CD14-positive monocyte (primary cell): ENCODE data around the gene AHCYL1. TPM values are rescaled to one million over a fixed set of nuclear protein-coding genes. Genes with fewer than 3 reads are reported as not detected.

Experiments used
- DNase-seq, 3 donors: peaks; one replicate each; pipeline ENCODE4 v3.0.0-alpha.2; 2011 to 2022
- H2AFZ ChIP-seq: 2 replicates; pipeline ENCODE4 v1.6.0; 2012; ENCODE audit warnings: mild to moderate bottlenecking, low read depth, low read length, inconsistent platforms; ENCODE audit not compliant: insufficient read depth, poor library complexity, severe bottlenecking
- H3K27ac ChIP-seq, 2 donors: 1 replicate in 1 of 2; 2 replicates in 1 of 2; pipeline ENCODE4 v1.5.1; 2012 to 2013; ENCODE audit warnings: low read length in 2 of 2, control low read depth in 1 of 2, inconsistent platforms in 1 of 2, low read depth in 1 of 2, mild to moderate bottlenecking in 1 of 2
- H3K27me3 ChIP-seq, 2 donors: one replicate each; pipeline versions ENCODE4 v1.6.0 to v1.6.1; 2011 to 2013; ENCODE audit warnings: low read length in 2 of 2; ENCODE audit not compliant: control insufficient read depth in 2 of 2, insufficient read depth in 2 of 2
- H3K36me3 ChIP-seq, 2 donors: replicated peaks in 1 of 2; 1 replicate in 1 of 2; 2 replicates in 1 of 2; pipeline versions ENCODE4 v1.5.1 to v1.6.1; 2012 to 2013; ENCODE audit warnings: low read length in 2 of 2, control low read depth in 1 of 2, inconsistent platforms in 1 of 2, mild to moderate bottlenecking in 1 of 2; ENCODE audit not compliant: insufficient read depth in 2 of 2, control insufficient read depth in 1 of 2
- H3K4me1 ChIP-seq, 2 donors: 1 replicate in 1 of 2; 2 replicates in 1 of 2; pipeline versions ENCODE4 v1.5.1 to v1.6.1; 2012 to 2013; ENCODE audit warnings: low read length in 2 of 2, control low read depth in 1 of 2, inconsistent platforms in 1 of 2, mild to moderate bottlenecking in 1 of 2, moderate library complexity in 1 of 2; ENCODE audit not compliant: insufficient read depth in 2 of 2, control insufficient read depth in 1 of 2
- H3K4me2 ChIP-seq: replicated peaks from 2 replicates; pipeline ENCODE3; 2012; ENCODE audit warnings: low read length, moderate library complexity, mild to moderate bottlenecking; ENCODE audit not compliant: poor library complexity, severe bottlenecking; ENCODE audit errors: extremely low read depth
- H3K4me3 ChIP-seq, 3 experiments: fragments of 200-600 bp in 1 of 3; sonication (generic) in 1 of 3; replicated peaks in 1 of 3; 1 replicate in 2 of 3; 2 replicates in 1 of 3; pipeline ENCODE4 v1.5.1; 2011 to 2013; ENCODE audit warnings: low read length in 3 of 3, mild to moderate bottlenecking in 3 of 3, control low read depth in 2 of 3, low read depth in 2 of 3, inconsistent platforms in 1 of 3, moderate library complexity in 1 of 3
- H3K79me2 ChIP-seq: 2 replicates; pipeline ENCODE4 v1.6.0; 2012; ENCODE audit warnings: mild to moderate bottlenecking, control low read depth, inconsistent platforms, low read length, moderate library complexity; ENCODE audit not compliant: insufficient read depth
- H3K9ac ChIP-seq: 2 replicates; pipeline ENCODE4 v1.6.0; 2017; ENCODE audit warnings: low read length, mild to moderate bottlenecking; ENCODE audit not compliant: insufficient read depth, poor library complexity, severe bottlenecking
- H3K9me3 ChIP-seq, 2 donors: replicated peaks in 1 of 2; 1 replicate in 1 of 2; 2 replicates in 1 of 2; pipeline versions ENCODE4 v1.5.1 to v1.6.1; 2012 to 2013; ENCODE audit warnings: low read length in 2 of 2, control low read depth in 1 of 2; ENCODE audit not compliant: control insufficient read depth in 1 of 2, insufficient read depth in 1 of 2
- H4K20me1 ChIP-seq: 2 replicates; pipeline ENCODE4 v1.6.0; 2012; ENCODE audit warnings: mild to moderate bottlenecking, low read length, control low read depth, moderate library complexity; ENCODE audit not compliant: insufficient read depth
- H3K27ac Mint-ChIP-seq, 7 donors: one replicate each; pipeline ENCODE4 v1.8.0; 2020; ENCODE audit warnings: mild to moderate bottlenecking in 7 of 7, mixed read lengths in 7 of 7, moderate library complexity in 6 of 7, inconsistent platforms in 2 of 7
- H3K27me3 Mint-ChIP-seq, 3 donors: one replicate each; pipeline ENCODE4 v1.8.0; 2021 to 2022; ENCODE audit warnings: low read depth in 3 of 3, mild to moderate bottlenecking in 3 of 3, mixed read lengths in 3 of 3, moderate library complexity in 3 of 3, inconsistent platforms in 1 of 3
- H3K36me3 Mint-ChIP-seq, 2 donors: one replicate each; pipeline ENCODE4 v1.8.0; 2020; ENCODE audit warnings: mixed read lengths in 2 of 2, inconsistent platforms in 1 of 2, mild to moderate bottlenecking in 1 of 2
- H3K4me1 Mint-ChIP-seq: one replicate; pipeline ENCODE4 v1.8.0; 2020; ENCODE audit warnings: mild to moderate bottlenecking, mixed read lengths
- H3K4me3 Mint-ChIP-seq, 2 donors: one replicate each; pipeline ENCODE4 v1.8.0; 2020; ENCODE audit warnings: mild to moderate bottlenecking in 2 of 2, mixed read lengths in 2 of 2, moderate library complexity in 1 of 2
- H3K9me3 Mint-ChIP-seq, 7 donors: one replicate each; pipeline ENCODE4 v1.8.0; 2020 to 2022; ENCODE audit warnings: mixed read lengths in 7 of 7, mild to moderate bottlenecking in 6 of 7, moderate library complexity in 6 of 7, inconsistent platforms in 2 of 7
- WGBS: methylation state at CpG from one replicate; pipeline ENCODE4 v1.1.5; 2013; ENCODE audit warnings: missing lambda C conversion rate; ENCODE audit not compliant: insufficient coverage; 5-methylcytosine and 5-hydroxymethylcytosine counted together
- intact Hi-C, 2 donors: fragments of 100-400 bp; cut with micrococcal nuclease; formaldehyde crosslinking; loops; one replicate each; pipeline versions ENCODE4 v1.15.0 to v1.15.1; 2023
- polyA plus RNA-seq, 3 donors: library from polyadenylated mRNA; depleted of rRNA in 1 of 3; unstranded in 2 of 3; stranded (reverse) in 1 of 3; fragments of 300-500 nt in 2 of 3; fragments of >200 nt in 1 of 3; fragmentation: Illumina TruSeq in 2 of 3; gene quantifications; 1 replicate in 2 of 3; 2 replicates in 1 of 3; pipeline ENCODE4 v1.2.3, GENCODE V29; 2012 to 2021
- TF ChIP-seq, protein P1 (sequence below): fragments of 200-600 bp; IDR thresholded peaks from one replicate; pipeline ENCODE4 v1.8.0; 2022; ENCODE audit warnings: antibody characterized with exemption, mild to moderate bottlenecking

AHCYL1 gene
- polyA plus RNA-seq, 3 donors: 39.1 to 63.9 (median 48.8) TPM

DNA sequence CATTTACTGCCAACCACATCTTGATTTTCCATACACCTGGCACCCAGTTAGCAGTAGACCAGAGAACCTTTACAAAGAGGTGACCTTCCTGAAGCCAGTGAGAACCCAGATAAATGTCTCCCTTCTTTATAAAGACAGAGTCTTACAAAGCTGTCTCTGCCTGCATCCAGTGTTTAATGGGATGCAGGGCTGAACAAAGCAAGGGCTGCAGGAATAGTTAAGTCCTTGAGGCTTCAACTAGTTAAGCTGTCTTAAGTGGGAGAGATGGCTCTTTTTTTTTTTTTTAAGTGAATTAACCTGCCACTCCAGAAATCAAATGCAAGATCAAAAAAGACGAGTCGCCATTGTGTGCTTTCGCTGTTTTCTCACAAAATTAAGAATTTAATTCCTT, 1.5 kb downstream of the AHCYL1 start:
- Mint-ChIP-seq H3K9me3 (no peaks in the 10 kb centered on the region), H3K4me3 (peak overlapping the region; percentile 92 to 94), H3K36me3 (peaks cover 7 to 14% of the 10 kb centered on the region in 2 donors), H3K4me1 (peaks cover 60% of the 10 kb centered on the region), H3K27me3 (peaks cover 0 to 1% (median 0%) of the 10 kb centered on the region in 3 donors), H3K27ac (peak overlapping the region in 5 of 7 donors; percentile 97 to 99 (median 99))
- no CpG with 5 or more reads among the region's 3 CpGs for whole genome bisulfite sequencing
- DNase-seq: no peak
- H2AFZ ChIP-seq: no peak overlapping the region
- H3K4me2 ChIP-seq: peak overlapping the region; percentile 92
- peaks cover 0 to 5% of the 10 kb centered on the region in 2 donors for H3K36me3 ChIP-seq
- no peaks in the 10 kb centered on the region for H3K27me3 ChIP-seq
- intact Hi-C loops: loop anchor here in 1 of 2 donors (10.0 kb wide), 3 partner anchors 71 to 441 kb away; partner anchors contain the start of genes CSF1 and GNAI3
- peaks cover 56% of the 10 kb centered on the region for H3K79me2 ChIP-seq
- H3K9ac ChIP-seq: no peak overlapping the region
- no peaks in the 10 kb centered on the region for H3K9me3 ChIP-seq
- TF ChIP-seq, protein P1, sequence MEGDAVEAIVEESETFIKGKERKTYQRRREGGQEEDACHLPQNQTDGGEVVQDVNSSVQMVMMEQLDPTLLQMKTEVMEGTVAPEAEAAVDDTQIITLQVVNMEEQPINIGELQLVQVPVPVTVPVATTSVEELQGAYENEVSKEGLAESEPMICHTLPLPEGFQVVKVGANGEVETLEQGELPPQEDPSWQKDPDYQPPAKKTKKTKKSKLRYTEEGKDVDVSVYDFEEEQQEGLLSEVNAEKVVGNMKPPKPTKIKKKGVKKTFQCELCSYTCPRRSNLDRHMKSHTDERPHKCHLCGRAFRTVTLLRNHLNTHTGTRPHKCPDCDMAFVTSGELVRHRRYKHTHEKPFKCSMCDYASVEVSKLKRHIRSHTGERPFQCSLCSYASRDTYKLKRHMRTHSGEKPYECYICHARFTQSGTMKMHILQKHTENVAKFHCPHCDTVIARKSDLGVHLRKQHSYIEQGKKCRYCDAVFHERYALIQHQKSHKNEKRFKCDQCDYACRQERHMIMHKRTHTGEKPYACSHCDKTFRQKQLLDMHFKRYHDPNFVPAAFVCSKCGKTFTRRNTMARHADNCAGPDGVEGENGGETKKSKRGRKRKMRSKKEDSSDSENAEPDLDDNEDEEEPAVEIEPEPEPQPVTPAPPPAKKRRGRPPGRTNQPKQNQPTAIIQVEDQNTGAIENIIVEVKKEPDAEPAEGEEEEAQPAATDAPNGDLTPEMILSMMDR: no peak
- H3K4me3 ChIP-seq: peak overlapping the region in 1 of 3 experiments; percentile 87
- peaks cover 43 to 58% of the 10 kb centered on the region in 2 donors for H3K4me1 ChIP-seq
- H3K27ac ChIP-seq: no peak overlapping the region
- H4K20me1 ChIP-seq: peaks cover 10% of the 10 kb centered on the region

DNA sequence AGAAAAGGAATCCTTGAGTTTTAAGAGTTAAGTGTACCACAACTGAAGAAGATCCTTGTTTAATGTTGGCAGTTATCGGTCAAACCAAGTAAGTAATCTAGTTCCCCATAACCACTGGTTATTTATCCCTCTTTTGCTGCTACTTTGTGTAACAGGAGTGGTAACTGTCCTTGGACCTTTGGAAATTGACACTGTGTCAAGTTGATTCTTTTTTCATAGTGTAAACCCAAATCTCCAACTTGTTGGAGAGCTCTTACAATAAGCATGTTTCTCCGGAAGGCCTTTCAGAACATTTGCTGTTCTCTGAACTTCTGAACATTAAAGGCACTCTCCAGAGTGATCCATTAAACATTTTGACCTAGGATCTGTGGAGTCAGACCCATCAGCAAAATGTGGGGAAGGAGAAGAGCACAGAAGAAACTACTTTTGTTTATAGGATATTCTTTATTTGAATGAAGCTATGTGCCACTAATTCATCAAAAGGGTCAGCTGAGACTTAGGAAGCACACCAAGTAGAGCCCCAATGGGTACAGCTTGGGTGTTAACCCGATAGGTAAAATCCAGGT, 3.9 kb downstream of the AHCYL1 start:
- WGBS: no CpG with 5 or more reads among the region's 3 CpGs
- intact Hi-C loops: loop anchor here in 1 of 2 donors (10.0 kb wide), 3 partner anchors 74 to 444 kb away; partner anchors contain the start of genes CSF1 and GNAI3
- peaks cover 54 to 68% of the 10 kb centered on the region in 2 donors for H3K4me1 ChIP-seq
- no peak overlapping the region for H2AFZ ChIP-seq
- no peak overlapping the region for H3K9ac ChIP-seq
- H3K4me3 ChIP-seq: no peak overlapping the region
- no peaks in the 10 kb centered on the region for H3K9me3 ChIP-seq
- H3K9me3 Mint-ChIP-seq: no peaks in the 10 kb centered on the region
- peaks cover 31% of the 10 kb centered on the region for H4K20me1 ChIP-seq
- TF ChIP-seq, protein P1: no peak
- H3K27ac ChIP-seq: no peak overlapping the region
- H3K27me3 Mint-ChIP-seq: no peaks in the 10 kb centered on the region
- H3K4me3 Mint-ChIP-seq: no peak overlapping the region
- peaks cover 11 to 14% of the 10 kb centered on the region in 2 donors for H3K36me3 Mint-ChIP-seq
- no peak for DNase-seq
- no peaks in the 10 kb centered on the region for H3K27me3 ChIP-seq
- H3K4me2 ChIP-seq: no peak overlapping the region
- H3K27ac Mint-ChIP-seq: no peak overlapping the region
- H3K36me3 ChIP-seq: peaks cover 0 to 5% of the 10 kb centered on the region in 2 donors
- H3K79me2 ChIP-seq: peaks cover 79% of the 10 kb centered on the region
- H3K4me1 Mint-ChIP-seq: peaks cover 73% of the 10 kb centered on the region
